CD4-positive, alpha-beta T cell treated with Interleukin-17A for 1 hour (primary cell): ENCODE measurements around the gene VEGFB.

Experiments used
- DNase-seq: peaks from one replicate; pipeline ENCODE4 v3.0.0-alpha.2; 2020

Gene VEGFB

GRCh38 chr11:64247729-64248531, 13.5 kb downstream of the VEGFB start:
- DNase-seq = no peak

GRCh38 chr11:64248578-64248977, 14.2 kb downstream of the VEGFB start:
- no peak for DNase-seq

DNA sequence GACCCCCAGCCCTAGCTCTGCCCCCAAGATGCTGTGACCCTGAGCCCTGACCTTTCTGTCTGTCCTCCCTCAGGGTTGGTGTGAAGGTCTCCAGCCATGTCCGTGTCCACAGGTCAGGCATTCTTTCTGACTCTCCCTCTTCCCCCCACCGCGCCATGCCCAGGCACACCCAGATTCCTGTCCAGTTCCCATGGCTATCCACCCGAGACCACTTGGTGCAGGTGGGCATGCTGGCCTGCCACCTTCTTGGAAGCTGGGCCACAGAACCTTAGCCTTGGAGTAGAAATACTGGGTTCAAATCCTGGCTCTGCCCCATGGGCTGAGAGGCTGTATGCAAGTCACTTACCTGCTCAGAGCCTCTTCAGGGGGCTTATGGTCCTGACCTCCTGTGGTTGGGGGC, 14.7 kb downstream of the VEGFB start:
- no peak for DNase-seq

- DNase-seq = no peak
Measured at GRCh38 chr11:64249563-64250414, 15.4 kb downstream of the VEGFB start.

DNA sequence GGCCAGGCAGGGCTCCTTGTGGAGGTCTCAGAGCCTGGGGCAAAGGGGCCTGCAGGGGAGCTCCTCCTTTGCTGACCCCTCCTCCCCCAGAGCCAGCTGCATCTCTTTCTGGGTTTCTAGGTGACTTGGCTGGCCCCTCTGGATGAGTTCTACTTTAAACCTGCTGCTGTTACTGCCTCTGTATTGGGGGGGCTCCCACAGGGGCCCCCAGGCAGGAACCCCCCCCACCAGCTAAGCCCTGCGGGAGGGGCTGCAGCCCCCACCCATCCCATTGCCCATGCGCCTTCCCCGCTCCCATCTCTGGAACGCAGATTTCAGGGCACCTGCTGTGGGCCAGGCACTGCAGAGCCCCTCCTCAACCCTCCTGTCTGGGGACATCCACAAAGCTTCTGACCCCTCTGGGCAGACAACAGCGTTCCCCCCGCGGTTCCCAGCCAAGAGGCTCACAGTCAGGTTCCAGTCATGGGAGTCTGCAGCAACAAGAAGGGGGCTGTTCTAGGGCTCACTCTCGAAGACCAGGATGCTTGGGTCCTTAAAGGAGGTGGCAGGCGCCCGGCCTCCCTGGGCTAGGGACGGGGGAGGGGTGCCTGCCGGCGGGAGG, 16.1 kb downstream of the VEGFB start:
- DNase-seq = no peak

- DNase-seq = peak; percentile 70
Measured at GRCh38 chr11:64251016-64251752, 16.8 kb downstream of the VEGFB start, which contains the start of gene PLCB3. Gene PLCB3, plus strand, starts transcription at chr11:64251530. Its CDS starts 120 bp downstream, at chr11:64251650.

GRCh38 chr11:64251753-64252002, 17.3 kb downstream of the VEGFB start:
- DNase-seq = no peak

DNA sequence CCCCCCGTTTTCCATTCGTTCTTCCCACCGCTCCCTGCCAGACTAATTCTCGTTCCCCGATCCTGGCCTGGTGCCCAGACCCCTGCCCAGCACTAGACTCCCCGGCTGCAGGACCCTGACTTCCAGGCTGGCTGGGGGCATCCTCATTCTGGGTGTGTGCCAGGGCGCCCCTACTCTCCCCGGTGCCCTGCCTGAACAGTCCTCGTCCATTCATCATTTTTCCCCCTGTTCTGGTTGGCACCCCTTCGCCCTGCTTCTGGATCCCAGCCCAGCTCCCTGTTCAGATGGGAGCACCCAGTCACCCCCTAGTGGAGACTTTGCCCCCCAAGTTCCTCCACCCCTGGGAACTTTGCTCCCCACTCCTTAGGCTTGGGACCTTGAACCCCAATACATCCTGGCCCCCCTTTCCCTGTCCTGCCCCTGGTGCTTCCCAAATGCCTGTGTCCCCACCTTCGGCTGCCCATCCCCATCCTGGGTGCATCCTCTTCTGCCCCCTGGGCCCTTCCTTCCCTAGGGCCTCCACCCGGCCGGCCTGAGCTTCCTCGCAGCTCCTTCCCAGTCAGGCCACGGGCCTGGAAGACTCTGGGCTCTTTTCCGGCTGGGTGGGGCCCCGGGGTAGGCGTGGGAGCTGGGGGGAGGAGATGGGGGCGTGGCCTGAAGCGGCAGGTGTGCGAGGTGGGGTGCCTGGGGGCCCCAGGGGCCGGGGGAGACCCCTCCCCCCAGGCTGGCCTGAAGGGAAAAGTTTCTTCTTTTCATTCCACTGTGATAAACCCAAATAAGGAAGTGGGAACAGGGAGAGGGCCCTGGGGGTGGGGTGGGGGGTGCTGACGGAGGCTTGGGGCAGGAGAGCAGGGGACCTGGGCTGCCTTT, 17.9 kb downstream of the VEGFB start:
- no peak for DNase-seq

- DNase-seq = no peak
Measured at GRCh38 chr11:64253043-64253442, 18.7 kb downstream of the VEGFB start.

DNA sequence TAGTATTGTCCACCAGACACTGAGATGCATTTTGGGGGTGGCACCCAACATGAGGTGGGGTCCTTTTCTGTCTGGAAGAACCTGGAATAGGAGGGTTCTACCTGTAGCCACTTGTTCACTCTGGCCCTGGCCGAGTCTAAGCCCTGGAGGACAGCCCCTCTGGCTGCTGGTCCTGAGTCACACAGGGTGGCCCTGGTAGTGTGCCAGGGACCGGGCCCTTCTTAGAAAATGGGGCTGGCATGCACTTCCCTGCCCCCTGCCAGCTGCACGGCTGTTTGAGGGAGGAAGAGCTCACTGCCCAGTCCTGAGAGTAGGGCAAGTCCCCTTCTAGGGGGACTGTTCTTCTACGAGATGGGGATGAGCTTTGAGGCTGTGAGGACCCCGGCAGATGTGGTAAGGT, 19.1 kb downstream of the VEGFB start:
- DNase-seq = no peak

GRCh38 chr11:64254326-64254725, 19.9 kb downstream of the VEGFB start:
- DNase-seq = no peak

GRCh38 chr11:64255135-64256128, 21.0 kb downstream of the VEGFB start:
- no peak for DNase-seq

GRCh38 chr11:64256300-64256699, 21.9 kb downstream of the VEGFB start:
- no peak for DNase-seq

GRCh38 chr11:64258356-64258755, 24.0 kb downstream of the VEGFB start:
- DNase-seq = no peak

GRCh38 chr11:64258946-64259532, 24.7 kb downstream of the VEGFB start:
- no peak for DNase-seq

DNA sequence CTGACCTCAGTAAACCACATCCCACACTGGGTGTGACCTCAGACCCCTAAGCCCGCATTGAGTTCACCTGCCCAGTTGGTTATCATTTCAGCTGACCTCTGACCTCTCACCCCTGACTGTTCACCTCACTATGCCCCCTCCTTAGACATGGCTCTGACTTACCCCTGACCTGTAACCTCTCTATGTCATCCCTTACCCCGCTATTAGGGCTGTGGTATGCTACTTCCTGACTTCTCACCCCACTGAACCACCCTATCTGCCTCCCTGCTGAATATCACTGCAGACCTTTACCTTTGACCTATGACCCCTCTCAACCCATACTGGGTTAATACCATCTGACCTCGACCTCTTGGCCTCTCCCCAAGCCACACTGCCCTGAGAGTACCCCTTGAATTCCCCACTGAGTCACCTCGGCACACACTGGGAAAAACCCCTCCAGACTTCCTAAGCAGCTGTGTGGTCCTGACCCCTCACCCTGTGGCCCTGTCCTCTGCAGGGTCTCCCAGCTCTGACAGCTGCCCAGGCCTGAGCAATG, 25.2 kb downstream of the VEGFB start:
- no peak for DNase-seq

- DNase-seq = no peak
Measured at GRCh38 chr11:64260147-64260708, 25.8 kb downstream of the VEGFB start.

- DNase-seq = no peak
Measured at GRCh38 chr11:64261556-64262080, 27.2 kb downstream of the VEGFB start.

- DNase-seq = no peak
Measured at GRCh38 chr11:64262271-64263002, 28.1 kb downstream of the VEGFB start.
